Amniotic stem cell (primary cell): ENCODE data around the gene ADCY1.

Experiments
- DNase-seq: peaks from one replicate; lab custom pipeline; 2025; lab: John Stamatoyannopoulos, UW

The ADCY1 gene

DNA sequence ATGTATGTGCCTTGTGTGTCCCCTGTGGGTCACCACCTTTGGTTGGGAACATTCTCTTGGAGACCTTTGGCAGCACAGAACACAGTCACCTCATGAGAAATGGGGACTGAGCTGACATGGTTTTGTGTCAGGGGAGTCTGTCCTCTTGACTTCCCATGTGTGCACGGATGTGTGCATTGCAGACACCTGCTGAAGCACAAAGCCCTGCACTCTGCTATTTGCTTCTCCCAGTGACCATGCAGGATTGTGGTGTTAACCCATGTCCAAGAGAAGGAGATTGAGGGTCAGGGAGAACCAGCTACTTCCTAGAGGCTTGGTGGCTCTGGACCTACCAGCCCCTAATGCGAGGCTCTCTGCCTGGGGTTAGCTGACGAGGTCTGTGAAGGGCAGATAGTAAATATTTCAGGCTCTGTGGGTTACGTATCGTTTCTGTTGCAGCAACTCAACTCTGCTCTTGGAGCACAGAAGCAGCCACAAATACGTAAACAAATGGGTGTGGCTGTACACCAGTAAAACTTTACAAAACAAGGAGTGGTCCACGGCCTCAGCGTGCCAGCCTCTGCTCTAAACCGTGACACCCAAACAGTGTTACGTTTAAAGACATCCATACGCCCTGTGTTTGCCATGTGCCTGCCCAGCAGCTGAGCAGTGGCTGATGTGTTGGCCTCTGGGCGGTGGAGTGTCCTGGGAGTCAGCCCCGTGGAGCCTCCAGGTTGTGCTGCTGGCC, 51.7 kb downstream of the ADCY1 start:
- no peak for DNase-seq

DNA sequence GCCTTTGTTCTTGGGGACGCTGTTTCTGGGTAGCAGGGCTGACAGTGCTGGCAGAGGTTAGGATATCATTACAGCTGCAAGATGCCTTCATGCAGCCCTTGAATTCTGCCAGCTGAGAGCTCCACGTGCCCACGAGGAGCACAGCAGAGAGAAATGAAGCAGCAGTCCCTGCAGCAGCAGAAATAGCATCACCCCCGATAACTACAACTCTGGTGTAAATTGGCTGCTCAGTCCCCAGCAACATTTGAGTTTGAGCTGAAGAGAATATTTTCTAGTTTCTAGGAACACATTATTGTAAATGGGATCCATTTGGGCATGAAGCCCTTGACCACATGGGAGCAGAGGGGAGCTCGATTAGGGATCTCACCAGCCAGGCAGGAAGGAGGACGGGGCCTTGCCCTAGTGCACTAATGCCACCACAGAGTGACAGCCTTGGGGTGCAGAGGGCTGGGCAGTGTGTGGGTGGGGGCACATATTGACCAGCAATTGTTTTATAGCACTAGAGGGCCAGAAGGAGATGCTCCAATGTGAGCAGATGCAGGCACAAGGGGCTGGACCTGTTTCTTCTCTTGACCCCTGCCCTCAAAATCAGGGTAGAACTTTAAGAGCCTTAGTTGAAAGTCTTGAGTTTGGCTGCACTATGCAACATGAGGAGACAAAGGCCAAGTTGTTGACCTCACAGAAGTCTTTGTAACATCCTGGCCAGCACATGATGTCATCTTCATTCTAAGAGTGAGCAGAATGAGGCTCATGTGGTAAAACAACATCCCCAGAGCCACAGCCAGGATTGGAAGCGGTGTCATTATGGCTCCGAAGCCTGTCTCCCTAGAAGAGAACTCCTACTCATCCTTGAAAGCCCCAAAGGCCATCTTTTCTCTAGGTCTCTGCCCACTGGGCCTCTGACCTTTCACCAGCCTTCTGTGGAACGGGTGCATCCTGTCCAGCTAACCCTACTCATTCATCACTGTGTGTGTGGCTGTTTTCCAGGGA, 52.6 kb downstream of the ADCY1 start:
- no peak for DNase-seq

DNA sequence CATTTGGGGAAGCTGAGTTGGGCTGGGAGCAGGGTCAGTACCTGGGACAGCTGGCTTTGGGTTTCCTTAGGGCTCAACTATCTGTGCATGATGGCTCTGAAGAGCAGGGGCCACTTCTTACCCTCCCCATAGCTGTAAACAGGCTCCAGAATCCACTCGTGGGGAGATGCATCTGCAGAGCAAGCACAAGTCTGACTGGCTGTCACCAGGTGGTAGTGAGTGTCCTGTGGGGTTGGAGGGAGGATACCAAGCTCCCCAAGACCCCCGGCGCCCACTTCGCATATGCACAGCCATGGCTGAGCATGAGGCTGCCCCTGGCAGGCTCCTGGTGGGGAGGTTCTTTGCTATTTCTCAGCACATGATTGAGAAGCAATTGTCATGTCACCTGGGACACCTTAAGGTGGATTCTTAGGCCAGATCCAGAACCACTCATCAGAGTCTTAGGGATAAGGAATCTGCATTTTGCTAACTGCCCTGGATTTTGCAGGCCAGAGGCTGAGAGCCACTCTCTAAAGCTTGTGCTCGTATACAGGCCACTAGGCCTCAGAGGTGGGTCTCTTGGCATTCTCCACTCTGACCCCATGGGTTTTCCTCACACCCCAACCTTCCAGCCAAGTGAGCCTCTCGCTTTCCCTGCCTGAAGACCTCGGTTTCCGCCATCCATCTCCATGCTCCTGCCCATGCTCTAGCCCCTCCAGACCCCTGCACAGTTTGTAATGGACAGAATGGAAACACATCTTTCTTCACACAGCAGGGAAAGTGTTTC, 53.7 kb downstream of the ADCY1 start:
- no peak for DNase-seq

- no peak for DNase-seq
Measured at GRCh38 chr7:45631569-45631968, 57.4 kb downstream of the ADCY1 start.

DNA sequence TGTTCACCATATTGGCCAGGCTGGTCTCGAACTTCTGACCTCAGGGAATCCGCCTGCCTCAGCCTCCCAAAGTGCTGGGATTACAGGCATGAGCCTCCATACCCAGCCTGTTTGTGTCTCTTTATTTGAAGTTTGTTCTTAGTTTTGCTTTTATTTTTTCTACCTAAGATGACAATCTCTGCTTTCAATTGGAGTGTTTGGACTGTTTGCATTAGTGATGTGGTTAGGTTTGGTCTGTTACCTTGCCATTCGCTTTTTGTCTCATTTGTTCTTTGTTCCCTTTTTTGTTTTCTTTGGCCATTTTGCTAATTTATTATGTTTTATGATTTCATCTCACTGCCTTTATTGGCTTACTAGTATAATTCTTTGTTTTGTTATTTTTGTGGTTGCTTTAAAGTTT, 62.6 kb downstream of the ADCY1 start:
- no peak for DNase-seq

DNA sequence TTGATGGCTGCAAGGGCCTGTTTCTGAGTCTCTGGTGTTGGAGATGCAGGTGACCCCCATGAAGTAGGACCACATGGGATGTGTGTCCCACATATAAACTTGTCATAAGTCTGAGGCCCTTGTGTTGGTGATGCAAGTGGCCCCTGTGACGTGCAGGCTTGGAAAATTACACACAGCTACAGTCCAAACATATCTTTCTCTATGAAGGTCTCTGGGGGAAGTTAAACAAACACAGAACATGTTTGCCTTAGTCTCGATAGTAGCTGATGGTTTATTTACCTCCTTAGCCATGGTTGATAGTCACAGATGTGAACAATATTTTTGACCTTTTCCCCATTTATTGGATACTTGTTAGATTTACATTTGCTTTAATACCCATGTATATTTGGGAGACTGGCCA, 64.7 kb downstream of the ADCY1 start:
- no peak for DNase-seq

DNA sequence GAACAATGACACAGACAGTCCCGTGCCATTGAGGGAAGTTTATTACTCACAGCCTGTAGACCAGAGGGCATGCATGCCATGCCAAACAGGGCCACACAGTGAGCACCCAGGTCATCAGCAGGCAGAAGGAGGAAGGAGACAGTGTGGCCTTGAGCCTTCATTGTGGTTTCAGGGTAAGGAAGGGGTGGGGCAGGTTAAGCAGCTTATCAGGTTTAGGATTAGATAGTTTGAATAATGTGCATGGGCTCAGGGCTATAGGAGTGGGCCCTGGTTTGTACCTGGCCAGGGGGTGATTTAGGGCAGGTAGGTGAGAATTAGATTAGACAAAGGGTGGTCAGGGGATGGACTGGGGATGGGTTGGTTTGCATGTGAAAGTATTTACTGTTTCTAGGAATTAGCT, 67.9 kb downstream of the ADCY1 start:
- no peak for DNase-seq

DNA sequence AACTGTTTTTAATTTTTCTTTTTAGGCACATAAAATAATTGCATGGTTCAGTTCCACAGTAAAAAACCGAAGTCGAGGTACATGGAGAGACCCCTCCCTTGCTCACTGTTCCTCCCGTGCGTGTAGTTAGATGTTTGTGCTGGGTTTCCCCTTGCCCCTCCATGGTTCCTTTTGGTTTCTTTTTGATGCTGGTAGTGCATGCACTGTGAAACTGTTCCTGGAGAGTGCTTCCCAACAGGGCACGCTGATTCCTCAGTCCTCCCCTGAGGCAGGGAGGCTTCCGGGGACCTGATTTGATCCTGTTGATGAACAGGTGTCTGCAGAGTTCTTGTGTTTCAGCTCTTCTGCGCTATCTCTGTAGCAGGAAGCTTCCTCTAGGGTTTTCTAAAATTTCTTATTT, 69.5 kb downstream of the ADCY1 start:
- DNase-seq: no peak

DNA sequence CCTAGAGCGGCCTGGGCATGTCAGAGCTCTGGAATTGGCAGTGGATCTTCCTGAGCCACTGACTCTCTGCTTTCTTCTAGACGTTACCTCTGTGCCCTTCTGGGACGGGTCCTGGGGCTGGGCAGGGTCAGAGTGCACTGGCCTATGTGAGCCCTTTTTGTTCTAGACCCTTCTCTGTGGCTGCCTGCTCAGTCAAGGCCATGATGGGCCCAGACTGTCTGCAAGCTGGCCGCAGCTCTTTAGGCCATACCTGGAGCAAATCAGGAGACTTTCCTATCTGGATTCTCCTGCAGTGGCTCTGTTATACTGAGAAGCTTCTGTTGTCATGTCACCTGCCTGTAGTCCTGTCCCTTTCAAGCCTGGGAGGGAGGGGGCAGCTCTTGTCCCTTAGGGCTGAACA, 70.1 kb downstream of the ADCY1 start:
- DNase-seq: no peak

- no peak for DNase-seq
Measured at GRCh38 chr7:45645141-45645969, 71.2 kb downstream of the ADCY1 start.

- DNase-seq: no peak
Measured at GRCh38 chr7:45646207-45646821, 72.1 kb downstream of the ADCY1 start.

DNA sequence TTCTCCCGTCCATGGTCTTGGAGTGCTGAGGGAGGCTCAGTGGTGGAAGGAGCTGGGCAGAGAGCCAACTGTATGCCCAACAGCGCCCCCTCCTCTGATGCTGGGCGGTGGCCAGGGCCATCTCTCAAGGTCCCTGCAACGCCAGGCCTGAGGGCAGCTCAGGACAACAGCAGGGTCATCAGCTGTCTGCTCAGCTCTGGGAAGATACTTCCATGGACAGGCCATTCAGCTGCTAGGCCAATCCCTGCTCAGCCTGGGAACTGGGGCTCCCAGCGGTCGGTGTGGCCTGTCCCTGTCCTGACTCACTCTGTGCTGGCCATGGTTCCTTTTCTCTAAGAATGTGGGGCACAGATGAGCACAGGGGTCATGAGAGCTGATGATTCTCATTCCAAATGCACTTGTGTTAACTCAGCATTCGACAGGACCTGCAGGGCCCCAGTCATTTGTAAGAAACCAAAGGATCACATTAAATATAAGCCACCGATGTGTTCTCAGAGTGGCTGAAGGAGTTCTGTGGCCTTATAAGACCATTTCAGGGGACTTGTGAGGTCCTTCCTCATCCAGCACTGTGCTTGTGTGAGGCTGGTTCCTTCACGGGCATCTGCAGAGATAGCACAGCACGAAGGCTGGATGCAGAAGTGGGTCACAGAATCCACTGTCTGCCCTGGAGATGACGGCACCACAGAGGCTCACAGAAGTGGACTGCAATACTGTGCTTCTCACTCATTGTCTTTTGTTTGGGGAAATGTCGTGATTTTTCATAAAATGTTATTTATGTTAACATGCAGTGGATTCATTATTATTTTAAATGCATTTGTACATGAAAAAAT, 73.0 kb downstream of the ADCY1 start:
- DNase-seq: no peak

DNA sequence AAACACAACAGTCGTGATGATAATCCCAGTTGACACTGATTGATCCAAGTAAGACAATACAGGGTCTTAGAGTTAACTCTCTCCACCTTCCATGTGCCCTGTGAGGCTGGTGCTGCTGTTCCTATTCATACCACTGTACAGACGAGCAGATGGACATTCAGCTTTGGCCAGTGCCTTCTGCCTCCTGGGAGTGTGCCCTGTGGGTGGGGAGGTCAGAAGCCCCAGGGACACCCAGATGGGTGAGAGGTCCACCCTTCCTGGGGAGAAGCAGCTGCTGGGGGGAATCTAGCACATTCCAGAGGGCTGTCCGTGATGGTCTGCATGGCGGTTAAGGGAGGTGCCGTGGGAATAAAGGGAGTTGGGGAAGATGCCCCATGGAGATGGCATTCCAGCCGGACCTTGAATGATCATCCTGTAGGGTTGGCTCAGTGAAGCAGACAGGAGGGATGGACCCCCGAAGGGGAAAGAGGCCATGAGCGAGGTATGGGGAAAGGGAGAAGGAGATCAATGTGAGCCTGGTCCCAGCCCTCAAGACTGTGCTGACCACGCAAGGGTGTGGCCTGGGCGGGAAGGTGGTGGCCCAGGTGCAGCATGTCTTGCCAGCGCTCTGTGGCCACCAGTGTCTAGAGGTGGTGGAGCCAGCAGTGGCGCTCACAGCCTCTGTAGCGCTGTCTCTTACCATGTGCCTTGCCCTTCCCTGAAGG, 74.0 kb downstream of the ADCY1 start:
- DNase-seq: no peak

DNA sequence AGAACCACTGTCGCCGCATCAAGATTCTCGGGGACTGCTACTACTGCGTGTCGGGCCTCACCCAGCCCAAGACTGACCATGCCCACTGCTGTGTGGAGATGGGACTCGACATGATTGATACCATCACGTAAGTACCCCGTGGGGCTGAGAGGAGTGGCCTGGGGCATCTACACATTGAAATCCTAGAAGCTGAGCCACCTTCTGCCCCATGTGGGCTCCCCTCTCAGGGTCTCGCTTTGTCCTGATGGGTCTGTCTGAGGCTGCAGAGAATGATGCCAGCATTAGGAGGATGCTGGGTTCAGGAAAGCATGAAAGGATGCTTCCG, 74.5 kb downstream of the ADCY1 start:
- DNase-seq: no peak

DNA sequence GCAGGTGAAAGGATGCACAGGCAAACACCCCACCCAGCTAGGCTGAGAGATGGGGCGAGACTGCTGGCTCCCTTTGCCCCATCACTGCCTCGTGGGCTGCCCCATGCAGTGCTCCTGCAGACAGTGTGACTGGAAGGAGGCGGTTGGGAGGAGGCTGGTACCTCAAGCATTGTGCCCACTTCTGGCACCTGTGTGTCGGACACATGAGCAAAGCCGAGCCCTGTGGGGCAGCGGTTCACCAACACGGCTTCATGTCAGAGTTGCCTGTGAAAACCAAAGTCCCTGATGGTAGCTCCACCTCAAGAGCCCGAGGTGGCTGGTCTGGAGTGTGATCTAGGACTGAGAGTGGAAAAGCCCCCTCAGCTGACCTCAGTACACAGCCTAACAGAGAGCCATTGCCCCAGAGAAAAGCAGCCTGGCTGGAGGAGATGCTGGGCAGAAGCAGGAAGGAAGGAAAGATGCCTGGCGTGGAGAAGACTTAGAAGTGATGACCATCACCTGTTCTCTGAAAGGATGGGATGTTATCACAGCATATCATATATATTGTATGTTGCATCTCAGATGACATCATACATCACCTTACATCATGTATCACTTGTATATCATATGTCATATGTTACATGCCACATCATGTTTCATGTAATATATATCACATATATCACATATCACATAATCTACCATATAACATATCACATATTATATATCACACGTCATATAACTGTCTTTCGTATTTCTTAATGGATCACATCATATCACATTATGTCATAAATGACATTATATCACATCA, 75.6 kb downstream of the ADCY1 start:
- no peak for DNase-seq

- DNase-seq: no peak
Measured at GRCh38 chr7:45650404-45651394, 76.5 kb downstream of the ADCY1 start.

DNA sequence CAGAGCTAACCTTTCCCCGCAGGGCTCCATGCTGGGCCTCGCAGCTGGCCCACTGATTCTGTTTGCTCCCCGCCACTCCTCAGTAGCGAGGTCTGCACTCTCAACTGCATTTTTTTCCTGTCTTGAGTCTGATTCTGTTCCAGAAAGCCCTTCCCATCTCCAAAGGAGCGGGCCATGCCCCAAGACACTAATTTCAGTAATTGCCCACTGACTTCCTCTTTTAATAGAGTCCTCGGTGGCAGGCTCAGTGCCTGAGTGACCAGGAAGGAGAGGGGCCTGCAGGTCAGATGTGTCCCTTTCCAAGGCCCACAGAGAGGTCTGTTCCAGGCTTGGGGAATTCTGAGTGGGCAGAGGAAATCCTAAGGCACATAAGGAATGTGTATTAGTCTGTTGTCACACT, 77.4 kb downstream of the ADCY1 start:
- no peak for DNase-seq

GRCh38 chr7:45652630-45653029, 78.5 kb downstream of the ADCY1 start:
- no peak for DNase-seq
